Measurements from ENCODE around the gene ZDBF2. TPM values are rescaled to one million over a fixed set of nuclear protein-coding genes. Genes with fewer than 3 reads are reported as not detected.
"Not testable (repeated sequence)": the region's sequence is repeated elsewhere in the genome, so short reads cannot be mapped to it uniquely, and the experiment has no call there.

Gene ZDBF2
- total and polyA plus RNA-seq, 2 donors (not counting 1 experiment from before 2014, with no cell fraction given): 6.3 to 11.6 TPM

GRCh38 chr2:206289391-206289790 is 14.9 kb downstream of the ZDBF2 start:
- TF ChIP-seq CTCF (conservative IDR thresholded peaks at IDR 0.05 in 1 of 2, IDR thresholded peaks at IDR 0.05 in 1 of 2; ENCODE audit: low read depth in 1 of 2, low read length in 2 of 2) (no peak), EZH2 (IDR thresholded peaks at IDR 0.05; ENCODE audit: low read length, missing control alignments) (no peak)
- Histone ChIP-seq H3K9me3 (ENCODE audit: control insufficient read depth, insufficient read depth, low read depth, low read length) (no peaks in the 10 kb centered on the region), H3K27ac (ENCODE audit: insufficient read depth, low read length) (no peak overlapping the region), H3K36me3 (ENCODE audit: control insufficient read depth, insufficient read depth, low read length) (no peaks in the 10 kb centered on the region), H3K9ac (ENCODE audit: insufficient read depth, low read length) (no peak overlapping the region), H3K4me3 (replicated peaks in 1 of 4; ENCODE audit: control extremely low read depth in 1 of 4, insufficient read depth in 1 of 4, low read depth in 3 of 4, low read length in 4 of 4) (no peak overlapping the region), H3K79me2 (ENCODE audit: control insufficient read depth, insufficient read depth, low read length) (no peaks in the 10 kb centered on the region), H3K4me1 (ENCODE audit: control insufficient read depth, extremely low read depth, insufficient read depth, low read length) (no peaks in the 10 kb centered on the region), H4K20me1 (ENCODE audit: control insufficient read depth, extremely low read depth, insufficient read depth, low read length) (no peaks in the 10 kb centered on the region), H3K4me2 (ENCODE audit: extremely low read depth, insufficient read depth, low read length) (no peak overlapping the region), H2AFZ (ENCODE audit: low read length) (no peak overlapping the region), H3K27me3 (ENCODE audit: control insufficient read depth, insufficient read depth, low read length) (no peaks in the 10 kb centered on the region)
- no peak for DNase-seq (ENCODE audit: low read depth in 2 of 2)

- no peak overlapping the region for H3K27ac ChIP-seq (ENCODE audit: insufficient read depth, low read length)
- H3K9ac ChIP-seq (ENCODE audit: insufficient read depth, low read length): no peak overlapping the region
- TF ChIP-seq EZH2 (IDR thresholded peaks at IDR 0.05; ENCODE audit: low read length, missing control alignments): no peak
- TF ChIP-seq CTCF (conservative IDR thresholded peaks at IDR 0.05 in 1 of 2, IDR thresholded peaks at IDR 0.05 in 1 of 2; ENCODE audit: low read depth in 1 of 2, low read length in 2 of 2): no peak
- H3K36me3 ChIP-seq (ENCODE audit: control insufficient read depth, insufficient read depth, low read length): no peaks in the 10 kb centered on the region
- no peak overlapping the region for H3K4me3 ChIP-seq (replicated peaks in 1 of 4; ENCODE audit: control extremely low read depth in 1 of 4, insufficient read depth in 1 of 4, low read depth in 3 of 4, low read length in 4 of 4)
- no peaks in the 10 kb centered on the region for H3K4me1 ChIP-seq (ENCODE audit: control insufficient read depth, extremely low read depth, insufficient read depth, low read length)
- no peak overlapping the region for H2AFZ ChIP-seq (ENCODE audit: low read length)
- H3K4me2 ChIP-seq (ENCODE audit: extremely low read depth, insufficient read depth, low read length): no peak overlapping the region
- no peaks in the 10 kb centered on the region for H3K9me3 ChIP-seq (ENCODE audit: control insufficient read depth, insufficient read depth, low read depth, low read length)
- DNase-seq (ENCODE audit: low read depth in 2 of 2): peak in 1 of 2 donors; percentile 65
- no peaks in the 10 kb centered on the region for H3K27me3 ChIP-seq (ENCODE audit: control insufficient read depth, insufficient read depth, low read length)
- H3K79me2 ChIP-seq (ENCODE audit: control insufficient read depth, insufficient read depth, low read length): no peaks in the 10 kb centered on the region
- no peaks in the 10 kb centered on the region for H4K20me1 ChIP-seq (ENCODE audit: control insufficient read depth, extremely low read depth, insufficient read depth, low read length)
These were observed 21.7 kb downstream of the ZDBF2 start for GRCh38 chr2:206296128-206296527.

GRCh38 chr2:206299608-206300007 is 25.1 kb downstream of the ZDBF2 start:
- H2AFZ ChIP-seq (ENCODE audit: low read length); DNase-seq (ENCODE audit: low read depth in 2 of 2); H3K4me2 ChIP-seq (ENCODE audit: extremely low read depth, insufficient read depth, low read length); H3K27ac ChIP-seq (ENCODE audit: insufficient read depth, low read length); H3K4me1 ChIP-seq (ENCODE audit: control insufficient read depth, extremely low read depth, insufficient read depth, low read length); H3K36me3 ChIP-seq (ENCODE audit: control insufficient read depth, insufficient read depth, low read length); H3K9ac ChIP-seq (ENCODE audit: insufficient read depth, low read length); H3K79me2 ChIP-seq (ENCODE audit: control insufficient read depth, insufficient read depth, low read length); H3K9me3 ChIP-seq (ENCODE audit: control insufficient read depth, insufficient read depth, low read depth, low read length); H3K4me3 ChIP-seq (replicated peaks in 1 of 4; ENCODE audit: control extremely low read depth in 1 of 4, insufficient read depth in 1 of 4, low read depth in 3 of 4, low read length in 4 of 4); H4K20me1 ChIP-seq (ENCODE audit: control insufficient read depth, extremely low read depth, insufficient read depth, low read length); H3K27me3 ChIP-seq (ENCODE audit: control insufficient read depth, insufficient read depth, low read length): not testable (repeated sequence)

Data from fibroblast of lung (primary cell).